ENCODE data around the gene WASF1. TPM values are rescaled to one million over a fixed set of nuclear protein-coding genes. Genes with fewer than 3 reads are reported as not detected.
A peak's percentile ranks its signal among the peaks of the same experiment; 100 is the strongest.

The WASF1 gene
- total and polyA plus RNA-seq, 12 donors, result 4.7 to 23.7 (median 8.9) TPM

- no peaks in the 10 kb centered on the region for H3K4me1 ChIP-seq (replicated peaks in 1 of 2)
- DNase-seq, result peak in 5 of 7 donors; percentile 30 to 52 (median 40)
- intact Hi-C loops (cut with DNase I), result loop anchor here (5.0 to 10.0 kb wide), 3 partner anchors 339 to 529 kb away; no protein-coding TSS in a partner anchor
- H3K27ac ChIP-seq, result no peak overlapping the region
- WGBS, 4 donors, result 8 to 16% (median 11%) methylated on average over 5 of the region's 5 CpGs
- no peaks in the 10 kb centered on the region for H3K27me3 ChIP-seq
- H3K4me3 ChIP-seq, result no peak overlapping the region
- no peaks in the 10 kb centered on the region for H3K9me3 ChIP-seq (replicated peaks in 1 of 3)
- no peaks in the 10 kb centered on the region for H3K36me3 ChIP-seq (replicated peaks in 1 of 2)
- no peak for TF ChIP-seq POLR2A (IDR thresholded peaks at IDR 0.05)
- TF ChIP-seq, protein P1, sequence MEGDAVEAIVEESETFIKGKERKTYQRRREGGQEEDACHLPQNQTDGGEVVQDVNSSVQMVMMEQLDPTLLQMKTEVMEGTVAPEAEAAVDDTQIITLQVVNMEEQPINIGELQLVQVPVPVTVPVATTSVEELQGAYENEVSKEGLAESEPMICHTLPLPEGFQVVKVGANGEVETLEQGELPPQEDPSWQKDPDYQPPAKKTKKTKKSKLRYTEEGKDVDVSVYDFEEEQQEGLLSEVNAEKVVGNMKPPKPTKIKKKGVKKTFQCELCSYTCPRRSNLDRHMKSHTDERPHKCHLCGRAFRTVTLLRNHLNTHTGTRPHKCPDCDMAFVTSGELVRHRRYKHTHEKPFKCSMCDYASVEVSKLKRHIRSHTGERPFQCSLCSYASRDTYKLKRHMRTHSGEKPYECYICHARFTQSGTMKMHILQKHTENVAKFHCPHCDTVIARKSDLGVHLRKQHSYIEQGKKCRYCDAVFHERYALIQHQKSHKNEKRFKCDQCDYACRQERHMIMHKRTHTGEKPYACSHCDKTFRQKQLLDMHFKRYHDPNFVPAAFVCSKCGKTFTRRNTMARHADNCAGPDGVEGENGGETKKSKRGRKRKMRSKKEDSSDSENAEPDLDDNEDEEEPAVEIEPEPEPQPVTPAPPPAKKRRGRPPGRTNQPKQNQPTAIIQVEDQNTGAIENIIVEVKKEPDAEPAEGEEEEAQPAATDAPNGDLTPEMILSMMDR (IDR thresholded peaks at IDR 0.05), result peak; percentile 64 to 79 (median 74)
Observed at GRCh38 chr6:110053395-110054240, 125.9 kb downstream of the WASF1 start.

GRCh38 chr6:110050440-110050813 is 129.0 kb downstream of the WASF1 start:
- no peaks in the 10 kb centered on the region for H3K36me3 ChIP-seq (replicated peaks in 1 of 2)
- H3K9me3 ChIP-seq (replicated peaks in 1 of 3), result no peaks in the 10 kb centered on the region
- WGBS, 4 donors, result 90 to 96% (median 94%) methylated on average over 3 of the region's 3 CpGs
- no peak for TF ChIP-seq POLR2A (IDR thresholded peaks at IDR 0.05)
- TF ChIP-seq, protein P1 (IDR thresholded peaks at IDR 0.05), result no peak
- no peaks in the 10 kb centered on the region for H3K27me3 ChIP-seq
- no peak overlapping the region for H3K27ac ChIP-seq
- no peak overlapping the region for H3K4me3 ChIP-seq
- no peaks in the 10 kb centered on the region for H3K4me1 ChIP-seq (replicated peaks in 1 of 2)
- intact Hi-C loops (cut with DNase I), result loop anchor here (5.0 to 10.0 kb wide), 3 partner anchors 342 to 526 kb away; no protein-coding TSS in a partner anchor
- no peak for DNase-seq

Other genes starting within 250 kb of the WASF1 start
- not detected for gene GPR6, start 201.4 kb downstream of the WASF1 start, total RNA-seq
- gene GPR6, start 201.4 kb downstream of the WASF1 start, polyA plus RNA-seq, result not detected
- gene CDC40, start 757 bp upstream of the WASF1 start, total RNA-seq, result 10 to 100 TPM; 17.8 to 41.8 (median 30.8) TPM
- gene CDC40, start 757 bp upstream of the WASF1 start, polyA plus RNA-seq, result 10 to 100 TPM in 1 of 3 donors, 1 to 10 TPM in 2; 5.3 to 46.9 (median 7.7) TPM
- gene METTL24, start 178.7 kb upstream of the WASF1 start, total RNA-seq, result 1 to 10 TPM in 8 of 9 donors, not detected in 1; 1.1 to 5.0 (median 3.0) TPM
- under 1 TPM; 0.20 to 0.97 (median 0.90) TPM for gene METTL24, start 178.7 kb upstream of the WASF1 start, polyA plus RNA-seq
- 10 to 100 TPM in 5 of 9 donors, 1 to 10 TPM in 4; 4.4 to 19.1 (median 10.8) TPM for gene DDO, start 235.9 kb upstream of the WASF1 start, total RNA-seq
- gene DDO, start 235.9 kb upstream of the WASF1 start, polyA plus RNA-seq, result 10 to 100 TPM in 1 of 3 donors, 1 to 10 TPM in 2; 5.1 to 13.4 (median 5.8) TPM

All from adrenal gland (tissue), 12 donors.